GM23248 (cell line): ENCODE data around the gene NR2F1.

ENCODE experiments used
- EZH2 ChIP-seq: fragments of 200-600 bp; sonication (generic); IDR thresholded peaks from 2 replicates; pipeline ENCODE4 v1.6.1; 2018; ENCODE audit warnings: antibody characterized with exemption, mild to moderate bottlenecking; ENCODE audit not compliant: insufficient read depth, poor library complexity, severe bottlenecking
- EZH2phosphoT487 ChIP-seq: fragments of 200-600 bp; sonication (generic); IDR thresholded peaks from 2 replicates; pipeline ENCODE4 v1.6.1; 2018; ENCODE audit warnings: antibody characterized with exemption, moderate library complexity, mild to moderate bottlenecking, low read depth; ENCODE audit not compliant: insufficient read depth

GRCh38 chr5:93588352-93589151 lies 5.5 kb downstream of the NR2F1 start:
- TF ChIP-seq EZH2phosphoT487 (no peak), EZH2 (no peak)
